PC-9 (cell line): ENCODE measurements around the gene PGRMC1. TPM values are rescaled to one million over a fixed set of nuclear protein-coding genes. Genes with fewer than 3 reads are reported as not detected.

Experiments
- BruUV-seq: library from RNA; stranded (reverse); fragments of 400-500 nt; replicated peaks from 2 replicates; lab custom pipeline; 2021; lab: Mats Ljungman, UMichigan
- CTCF ChIA-PET: fragments of 300-600 bp; sonication (Branson Sonifier 250); formaldehyde crosslinking; loops from one replicate; lab custom pipeline; 2022; ENCODE audit warnings: antibody characterized with exemption; lab: Charles Lee
- POLR2A ChIA-PET: fragments of 300-600 bp; sonication (Branson Sonifier 250); formaldehyde crosslinking; loops from one replicate; lab custom pipeline; 2022; ENCODE audit warnings: antibody characterized with exemption; ENCODE audit not compliant: unreplicated experiment; lab: Charles Lee
- DNase-seq, 2 experiments: peaks; one replicate each; pipeline versions ENCODE4 v3.0.0 to v3.0.0-alpha.2; 2015 to 2022; ENCODE audit warnings: mixed read lengths in 1 of 2
- H2AFZ ChIP-seq: fragments of 200-600 bp; sonication (generic); 2 replicates; pipeline ENCODE4 v1.8.1; 2017; ENCODE audit warnings: antibody characterized with exemption
- H3F3A ChIP-seq: fragments of 200-600 bp; sonication (generic); 2 replicates; pipeline ENCODE4 v1.8.1; 2017; ENCODE audit warnings: antibody characterized with exemption, mild to moderate bottlenecking, low read depth; ENCODE audit not compliant: insufficient read depth
- H3K27ac ChIP-seq: fragments of 200-600 bp; sonication (generic); 2 replicates; pipeline ENCODE4 v1.6.1; 2016; ENCODE audit warnings: mixed run types
- H3K27me3 ChIP-seq: fragments of 200-600 bp; sonication (generic); 2 replicates; pipeline ENCODE4 v1.6.1; 2016; ENCODE audit warnings: low read depth, mixed run types; ENCODE audit not compliant: insufficient read depth
- H3K36me3 ChIP-seq: fragments of 200-600 bp; sonication (generic); 2 replicates; pipeline ENCODE4 v1.6.1; 2016; ENCODE audit warnings: low read depth, mixed run types
- H3K4me1 ChIP-seq: fragments of 200-600 bp; sonication (generic); replicated peaks from 2 replicates; pipeline ENCODE4 v1.6.1; 2016; ENCODE audit warnings: mixed run types; ENCODE audit not compliant: insufficient read depth
- H3K4me2 ChIP-seq: fragments of 200-600 bp; sonication (generic); 2 replicates; pipeline ENCODE4 v1.6.1; 2017; ENCODE audit warnings: mixed run types
- H3K4me3 ChIP-seq: fragments of 200-600 bp; sonication (generic); 2 replicates; pipeline ENCODE4 v1.6.1; 2016; ENCODE audit warnings: mixed run types
- H3K79me2 ChIP-seq: fragments of 200-600 bp; sonication (generic); 2 replicates; pipeline ENCODE4 v1.6.1; 2017; ENCODE audit warnings: low read depth, mixed run types
- H3K9me2 ChIP-seq: fragments of 200-600 bp; sonication (generic); 2 replicates; pipeline ENCODE4 v1.8.1; 2017; ENCODE audit warnings: mild to moderate bottlenecking; ENCODE audit not compliant: insufficient read depth
- H3K9me3 ChIP-seq: fragments of 200-600 bp; sonication (generic); 2 replicates; pipeline ENCODE4 v1.8.1; 2016; ENCODE audit warnings: low read depth; ENCODE audit not compliant: insufficient read depth
- H4K20me1 ChIP-seq: fragments of 200-600 bp; sonication (generic); 2 replicates; pipeline ENCODE4 v1.8.1; 2017; ENCODE audit not compliant: insufficient read depth
- CTCF ChIP-seq: fragments of 200-600 bp; sonication (generic); conservative IDR thresholded peaks from 2 replicates; pipeline ENCODE4 v1.6.1; 2017; ENCODE audit warnings: mixed run types, antibody characterized with exemption, mild to moderate bottlenecking, moderate library complexity
- EZH2 ChIP-seq: fragments of 200-600 bp; sonication (generic); IDR thresholded peaks from 2 replicates; pipeline ENCODE4 v1.8.0; 2017; ENCODE audit warnings: antibody characterized with exemption, low read depth
- intact Hi-C: fragments of 100-400 bp; cut with micrococcal nuclease; formaldehyde crosslinking; loops from one replicate; pipeline ENCODE4 v1.10.0; 2022; ENCODE audit not compliant: unreplicated experiment
- total RNA-seq: library from RNA; stranded (reverse); gene quantifications from 2 replicates; pipeline ENCODE4 v1.2.3, GENCODE V29; 2021

The PGRMC1 gene
- total RNA-seq, 1 experiment from 2014 or later, result 204 TPM

GRCh38 chrX:119235051-119235511 is 1.0 kb upstream of the PGRMC1 start:
- BruUV-seq, result no TSS peak
- intact Hi-C loops, result loop anchor here (5.0 kb wide), 2 partner anchors 177 to 267 kb away; no protein-coding TSS in a partner anchor
- Histone ChIP-seq H3K9me2 (0 out of 2 replicates have a peak, but pooled peaks cover 5% of the 10 kb centered on the region), H3K79me2 (peaks cover 36% of the 10 kb centered on the region), H3K36me3 (0 out of 2 replicates have a peak, but pooled peaks cover 4% of the 10 kb centered on the region), H3K27ac (no peak overlapping the region), H3K4me1 (peaks cover 27% of the 10 kb centered on the region), H3K9me3 (no peaks in the 10 kb centered on the region), H4K20me1 (no peaks in the 10 kb centered on the region; the same call in 1 of the 2 replicates), H2AFZ (no peak overlapping the region), H3F3A (0 out of 2 replicates have a peak, but pooled peaks cover under 1% of the 10 kb centered on the region), H3K4me2 (no peak overlapping the region; the same call in 1 of the 2 replicates), H3K4me3 (no peak overlapping the region), H3K27me3 (no peaks in the 10 kb centered on the region)
- ChIA-PET CTCF (interaction anchor here (0.7 kb wide), 1 partner anchor 31 kb away, joined by 4 read pairs; no protein-coding TSS in a partner anchor), POLR2A (no interaction called here)
- no peak for DNase-seq
- TF ChIP-seq CTCF, result no peak
- no peak for TF ChIP-seq EZH2

- ChIA-PET POLR2A (interaction anchor here (0.5 to 0.6 kb wide), 2 partner anchors 65 to 263 kb away, joined by 4 to 6 read pairs; partner anchors contain the start of gene LONRF3), CTCF (no interaction called here)
- Histone ChIP-seq H3K79me2 (peaks cover 54% of the 10 kb centered on the region), H3K27ac (peak overlapping the region; percentile 33), H3K9me2 (no peaks in the 10 kb centered on the region), H4K20me1 (no peaks in the 10 kb centered on the region; the same call in 1 of the 2 replicates), H3K4me1 (peaks cover 35% of the 10 kb centered on the region), H3K9me3 (no peaks in the 10 kb centered on the region), H3K36me3 (peaks cover 17% of the 10 kb centered on the region; the same call in 1 of the 2 replicates), H3K27me3 (no peaks in the 10 kb centered on the region), H3K4me2 (peak overlapping the region; percentile 89), H3F3A (0 out of 2 replicates have a peak, but pooled peaks cover 4% of the 10 kb centered on the region), H2AFZ (peak overlapping the region; percentile 99), H3K4me3 (peak overlapping the region; percentile 94)
- intact Hi-C loops, result loop anchor here (1.0 to 5.0 kb wide), 4 partner anchors 82 to 265 kb away; partner anchors contain the start of gene SLC25A5
- TF ChIP-seq CTCF (no peak), EZH2 (no peak)
- BruUV-seq, result no TSS peak
- DNase-seq, result peak; percentile 25 to 49
Observed at GRCh38 chrX:119236623-119237561, 807 bp downstream of the PGRMC1 start.

GRCh38 chrX:119237562-119237942 is 1.5 kb downstream of the PGRMC1 start:
- Histone ChIP-seq H3K79me2 (peaks cover 54% of the 10 kb centered on the region), H3K27me3 (no peaks in the 10 kb centered on the region), H3F3A (0 out of 2 replicates have a peak, but pooled peaks cover 4% of the 10 kb centered on the region), H2AFZ (peak overlapping the region; percentile 99), H3K36me3 (peaks cover 20% of the 10 kb centered on the region; the same call in 1 of the 2 replicates), H3K4me3 (peak overlapping the region; percentile 94), H3K4me2 (peak overlapping the region; percentile 89), H4K20me1 (no peaks in the 10 kb centered on the region; the same call in 1 of the 2 replicates), H3K4me1 (peaks cover 35% of the 10 kb centered on the region), H3K27ac (no peak overlapping the region), H3K9me2 (no peaks in the 10 kb centered on the region), H3K9me3 (no peaks in the 10 kb centered on the region)
- intact Hi-C loops, result loop anchor here (5.0 kb wide), 2 partner anchors 175 to 265 kb away; no protein-coding TSS in a partner anchor
- DNase-seq, result no peak
- POLR2A ChIA-PET, result interaction anchor here (0.5 to 0.6 kb wide), 2 partner anchors 263 to 358 kb away, joined by 6 to 8 read pairs; partner anchors contain the start of gene LONRF3
- BruUV-seq, result no TSS peak
- CTCF ChIA-PET, result no interaction called here
- no peak for TF ChIP-seq EZH2
- no peak for TF ChIP-seq CTCF
